HG03108 (cell line): ENCODE measurements around the gene JMJD7.
"Not testable (repeated sequence)": the region's sequence is repeated elsewhere in the genome, so short reads cannot be mapped to it uniquely, and the experiment has no call there.

ENCODE experiments used
- ATAC-seq: cut with Tn5 transposase; IDR thresholded peaks from one replicate; pipeline ENCODE4 v1.9.1; 2021; ENCODE audit warnings: moderate library complexity; ENCODE audit not compliant: unreplicated experiment

JMJD7 gene

GRCh38 chr15:41819455-41820050 lies 8.3 kb upstream of the JMJD7 start:
- no peak for ATAC-seq

DNA sequence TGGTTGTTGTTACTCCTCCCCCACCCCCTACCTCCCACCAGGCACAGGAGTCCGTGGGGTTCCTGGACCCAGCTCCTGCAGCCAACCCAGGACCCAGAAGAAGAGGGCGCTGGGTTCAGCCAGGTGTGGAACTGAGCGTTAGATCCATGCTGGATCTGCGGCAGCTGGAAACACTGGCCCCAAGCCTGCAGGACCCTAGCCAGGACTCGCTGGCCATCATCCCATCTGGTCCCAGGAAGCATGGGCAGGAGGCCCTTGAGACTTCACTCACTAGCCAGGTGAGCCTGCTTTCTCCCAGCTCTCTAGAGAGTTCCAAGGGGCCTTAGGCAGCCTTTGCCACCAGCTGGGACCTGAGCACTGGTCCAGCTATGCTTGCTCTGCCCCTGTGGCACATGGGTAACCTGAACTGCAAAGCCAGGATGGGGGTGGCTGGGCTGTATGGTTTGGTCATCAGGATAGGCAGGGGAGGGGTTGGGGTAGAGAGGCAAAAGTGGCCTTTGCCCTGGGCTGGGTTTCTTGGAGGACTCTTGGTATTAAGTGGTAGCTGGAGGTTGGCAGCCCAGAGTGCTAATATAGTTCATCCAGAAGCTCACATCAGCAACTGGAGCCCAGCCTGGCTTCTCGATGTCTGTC lies 7.0 kb upstream of the JMJD7 start:
- no peak for ATAC-seq

DNA sequence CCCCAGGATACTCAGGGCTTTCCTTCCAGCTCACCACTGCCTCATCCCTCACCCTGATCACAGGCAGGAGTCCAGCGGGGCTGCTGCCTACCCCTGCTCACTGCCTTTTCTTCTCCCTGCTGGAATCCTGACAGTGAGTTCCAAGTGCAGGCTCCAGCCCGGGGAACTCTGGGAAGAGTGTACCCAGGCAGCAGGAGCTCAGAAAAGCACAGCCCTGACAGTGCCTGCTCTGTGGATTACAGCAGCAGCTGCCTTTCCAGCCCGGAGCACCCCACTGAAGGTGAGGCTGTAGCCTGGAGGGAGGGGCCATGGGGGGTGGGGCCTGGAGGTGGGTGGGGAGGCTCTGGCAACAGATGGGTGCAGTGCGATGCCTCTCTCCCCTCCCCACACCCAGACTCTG lies 6.1 kb upstream of the JMJD7 start:
- ATAC-seq, result no peak

DNA sequence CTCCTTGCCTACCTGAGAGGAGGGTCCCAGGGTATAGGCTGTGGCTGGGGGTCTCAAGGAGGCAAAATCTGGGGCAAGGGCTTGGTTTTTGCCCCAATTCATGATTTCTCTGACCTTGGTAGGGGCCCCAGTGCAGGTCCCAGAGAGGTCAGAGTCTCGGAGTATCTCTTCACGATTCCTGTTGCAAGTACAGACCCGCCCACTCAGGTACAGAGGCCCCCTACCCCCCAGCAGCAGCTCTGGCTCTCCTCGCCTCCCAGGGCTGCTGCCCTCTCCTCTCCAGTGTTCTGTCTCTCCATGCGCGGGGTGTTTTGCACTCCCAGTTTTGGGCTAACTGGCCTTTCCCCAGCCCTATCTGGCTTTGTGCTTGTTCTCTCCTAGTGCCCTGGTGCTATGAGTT lies 5.4 kb upstream of the JMJD7 start:
- ATAC-seq, result no peak

DNA sequence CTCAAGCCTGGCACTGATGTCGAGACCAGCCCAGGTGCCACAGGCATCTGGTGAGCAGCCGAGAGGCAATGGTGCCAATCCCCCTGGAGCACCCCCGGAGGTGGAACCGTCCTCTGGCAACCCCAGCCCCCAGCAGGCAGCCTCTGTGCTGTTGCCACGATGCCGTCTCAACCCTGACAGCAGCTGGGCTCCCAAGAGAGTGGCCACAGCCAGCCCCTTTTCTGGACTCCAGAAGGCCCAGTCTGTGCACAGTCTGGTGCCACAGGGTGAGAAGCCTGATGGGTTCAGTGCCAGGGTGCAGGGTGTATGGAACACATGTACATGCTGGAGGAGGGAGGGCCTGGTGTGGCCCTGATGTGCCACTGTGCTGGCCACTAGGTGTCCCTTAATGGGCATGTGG lies 4.9 kb upstream of the JMJD7 start:
- no peak for ATAC-seq

DNA sequence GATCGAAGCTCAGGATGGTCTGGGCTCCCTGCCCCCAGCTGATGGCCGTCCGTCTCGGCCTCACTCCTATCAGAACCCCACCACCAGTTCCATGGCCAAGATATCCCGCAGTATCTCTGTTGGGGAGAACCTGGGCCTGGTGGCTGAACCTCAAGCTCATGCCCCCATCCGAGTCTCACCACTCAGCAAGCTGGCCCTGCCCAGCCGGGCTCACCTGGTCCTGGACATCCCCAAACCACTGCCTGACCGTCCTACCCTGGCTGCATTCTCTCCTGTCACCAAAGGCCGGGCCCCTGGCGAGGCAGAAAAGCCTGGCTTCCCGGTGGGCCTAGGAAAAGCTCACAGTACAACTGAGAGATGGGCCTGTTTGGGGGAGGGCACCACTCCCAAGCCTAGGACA lies 4.4 kb upstream of the JMJD7 start:
- ATAC-seq, result no peak

- ATAC-seq, result no peak
Observed at GRCh38 chr15:41824062-41824745, 3.7 kb upstream of the JMJD7 start.

- no peak for ATAC-seq
Observed at GRCh38 chr15:41825145-41825544, 2.7 kb upstream of the JMJD7 start.

GRCh38 chr15:41825572-41826535 lies 2.0 kb upstream of the JMJD7 start:
- ATAC-seq, result no peak

DNA sequence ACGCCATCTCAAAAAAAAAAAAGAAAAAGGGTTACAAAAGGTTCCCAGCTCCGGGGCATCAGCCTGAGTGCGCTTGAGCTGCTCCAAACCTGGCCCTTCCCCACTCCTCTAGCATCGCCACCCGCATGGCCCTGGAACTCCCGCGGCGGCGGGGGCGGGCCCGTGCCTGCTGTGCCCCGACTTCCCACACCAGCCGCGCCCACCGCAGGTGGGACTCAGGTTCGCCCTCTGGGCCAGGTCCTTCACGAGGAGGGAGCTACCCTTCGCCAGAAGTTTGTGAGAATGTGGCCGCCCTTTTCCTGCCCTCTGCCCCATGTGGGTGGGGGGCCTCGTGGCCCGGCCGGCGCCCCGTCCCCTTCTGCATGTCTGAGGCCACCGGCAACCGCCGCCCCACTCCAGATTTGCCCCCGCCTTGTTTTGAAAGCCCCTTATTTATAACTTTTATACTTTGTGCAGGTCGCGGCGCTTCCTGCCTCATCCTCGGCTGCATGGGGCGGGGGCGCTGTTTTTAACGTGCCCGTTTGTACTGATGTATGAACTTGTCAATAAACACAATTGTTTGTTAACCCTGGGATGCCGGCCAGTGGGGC lies 507 bp upstream of the JMJD7 start:
- ATAC-seq, result no peak

DNA sequence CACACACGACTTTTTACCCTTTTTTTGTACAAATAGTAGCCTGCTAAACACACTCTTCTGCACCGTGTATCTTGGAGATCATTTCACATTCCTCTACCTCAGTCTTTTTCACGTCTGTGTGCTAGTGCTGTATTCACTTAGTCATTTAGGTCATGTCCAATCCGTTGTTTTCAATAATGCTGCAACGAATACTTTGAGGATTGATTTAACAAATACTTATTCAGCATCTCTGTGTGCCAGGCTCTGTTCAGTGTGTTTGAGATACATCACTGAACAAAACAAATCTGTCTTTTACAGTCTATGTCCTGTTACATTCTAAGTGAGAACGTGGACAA lies 882 bp downstream of the JMJD7 start:
- no peak for ATAC-seq

DNA sequence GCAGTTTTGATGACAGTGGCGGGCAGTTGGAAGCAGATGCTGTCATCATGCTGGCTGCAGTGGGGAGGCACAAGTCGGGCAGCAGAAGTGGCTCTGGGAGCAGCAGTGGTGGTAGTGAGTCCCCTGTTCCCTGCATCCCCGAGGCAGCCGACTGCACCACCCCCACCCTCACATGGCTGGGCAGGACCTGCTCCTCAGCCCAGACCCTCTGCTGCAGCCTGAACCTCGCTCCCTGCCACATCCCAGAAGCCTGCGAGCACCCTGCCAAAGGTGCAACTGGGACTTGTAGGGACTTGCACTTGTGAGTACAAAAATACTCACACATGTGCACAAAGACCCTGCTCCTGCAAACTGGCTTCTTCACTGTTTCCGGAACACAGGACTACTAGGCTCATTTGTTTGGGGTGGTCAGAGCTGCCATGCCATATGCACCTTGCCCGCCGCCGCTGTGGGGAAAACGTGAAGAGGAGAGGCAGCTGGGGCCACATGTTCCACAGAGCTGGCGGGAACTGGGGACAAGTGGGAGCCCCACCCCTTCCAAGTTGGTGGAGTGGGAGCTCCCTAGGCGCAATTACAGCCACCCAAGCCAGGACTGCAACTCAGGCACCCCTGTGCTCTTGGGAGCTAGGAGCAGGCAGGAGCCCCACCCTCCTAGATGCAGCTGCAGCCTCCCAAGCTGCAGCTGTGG lies 2.2 kb downstream of the JMJD7 start:
- no peak for ATAC-seq

- not testable (repeated sequence) for ATAC-seq
Observed at GRCh38 chr15:41831291-41831690, 3.4 kb downstream of the JMJD7 start.

- no peak for ATAC-seq
Observed at GRCh38 chr15:41832208-41832607, 4.3 kb downstream of the JMJD7 start.

GRCh38 chr15:41832875-41833274 lies 5.0 kb downstream of the JMJD7 start:
- ATAC-seq, result no peak

DNA sequence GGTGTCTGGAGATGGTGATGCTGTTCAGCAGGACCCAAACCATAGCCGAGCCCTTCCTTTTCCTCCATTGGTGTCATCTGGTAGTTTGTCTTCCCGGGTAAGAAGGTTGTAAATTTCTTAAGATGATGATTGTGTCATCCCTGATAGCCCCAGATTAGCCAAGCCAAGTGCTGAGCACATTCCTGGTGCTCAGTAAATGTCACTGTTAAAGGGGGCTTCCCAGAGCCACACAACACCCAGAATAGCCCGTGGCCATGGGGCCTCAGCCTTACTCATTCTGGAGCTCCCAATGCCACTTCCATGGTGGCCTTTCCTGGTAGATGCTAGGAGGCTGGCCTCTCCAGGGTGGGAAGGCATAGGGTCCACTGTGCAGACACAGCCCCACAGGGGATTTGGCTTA lies 6.2 kb downstream of the JMJD7 start:
- ATAC-seq, result no peak

- ATAC-seq, result no peak
Observed at GRCh38 chr15:41836073-41836472, 8.2 kb downstream of the JMJD7 start.

DNA sequence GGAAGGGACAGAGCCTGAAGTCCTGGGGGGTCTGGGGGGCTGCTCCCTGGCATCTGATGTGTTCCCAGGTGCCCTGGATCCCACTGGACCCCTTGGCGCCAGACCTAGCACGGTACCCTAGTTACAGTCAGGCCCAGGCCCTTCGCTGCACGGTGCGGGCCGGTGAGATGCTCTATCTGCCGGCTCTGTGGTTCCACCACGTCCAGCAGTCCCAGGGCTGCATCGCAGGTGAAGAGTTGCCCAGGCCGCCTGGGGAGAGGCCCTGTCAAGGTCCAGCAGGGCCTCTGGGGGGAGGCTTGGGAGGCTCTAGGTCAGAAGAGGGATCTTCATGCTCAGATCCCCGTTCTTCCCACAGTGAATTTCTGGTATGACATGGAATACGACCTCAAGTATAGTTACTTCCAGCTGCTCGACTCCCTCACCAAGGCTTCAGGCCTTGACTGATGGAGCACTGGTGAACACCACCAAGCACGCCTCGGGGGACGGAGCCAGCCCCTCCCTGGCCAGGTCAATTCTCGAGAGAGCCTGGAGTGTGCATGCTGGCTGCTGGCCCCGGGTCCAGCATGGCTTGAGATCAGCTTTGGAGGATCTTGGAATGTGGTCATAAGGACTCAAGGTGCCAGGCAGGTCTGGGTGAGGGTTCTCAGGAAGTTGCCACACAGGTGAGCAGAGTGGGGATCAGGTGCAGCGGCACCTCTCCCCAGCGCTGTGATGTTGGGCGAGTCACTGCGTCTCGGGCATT lies 9.0 kb downstream of the JMJD7 start:
- ATAC-seq, result no peak

DNA sequence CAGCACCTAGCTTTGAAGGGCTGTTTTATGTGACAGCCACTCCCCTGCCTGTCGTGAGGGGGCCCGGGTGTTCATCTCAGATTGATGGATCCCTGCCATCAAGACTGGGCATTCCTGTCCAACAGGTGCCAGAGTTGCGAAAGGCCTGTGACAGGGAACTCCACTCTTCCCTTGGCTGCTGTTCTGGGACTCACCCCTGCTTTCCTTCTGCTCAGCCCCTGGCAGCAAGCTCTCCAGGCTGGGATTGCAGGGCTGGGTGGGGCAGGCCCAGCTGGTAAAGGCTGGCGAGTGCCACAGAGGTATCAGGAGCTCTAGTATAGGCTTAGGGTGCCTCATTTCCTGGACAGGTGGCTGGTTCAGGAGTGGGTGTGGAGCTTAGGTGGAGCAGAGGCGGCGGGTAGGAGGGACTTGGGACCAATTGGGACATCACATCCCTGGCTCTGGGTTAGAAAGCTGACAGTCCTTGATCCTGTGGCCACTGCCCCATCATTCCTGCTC lies 10.6 kb downstream of the JMJD7 start, which contains the start of gene PLA2G4B:
PLA2G4B (plus strand) TSS at position 448 of the 498 bp plus-strand sequence. CDS start 67 bp downstream, outside the sequence.
- no peak for ATAC-seq
